ENCODE measurements around the gene EAF1.
"Not testable (repeated sequence)": the region's sequence is repeated elsewhere in the genome, so short reads cannot be mapped to it uniquely, and the experiment has no call there.

Gene EAF1

DNA sequence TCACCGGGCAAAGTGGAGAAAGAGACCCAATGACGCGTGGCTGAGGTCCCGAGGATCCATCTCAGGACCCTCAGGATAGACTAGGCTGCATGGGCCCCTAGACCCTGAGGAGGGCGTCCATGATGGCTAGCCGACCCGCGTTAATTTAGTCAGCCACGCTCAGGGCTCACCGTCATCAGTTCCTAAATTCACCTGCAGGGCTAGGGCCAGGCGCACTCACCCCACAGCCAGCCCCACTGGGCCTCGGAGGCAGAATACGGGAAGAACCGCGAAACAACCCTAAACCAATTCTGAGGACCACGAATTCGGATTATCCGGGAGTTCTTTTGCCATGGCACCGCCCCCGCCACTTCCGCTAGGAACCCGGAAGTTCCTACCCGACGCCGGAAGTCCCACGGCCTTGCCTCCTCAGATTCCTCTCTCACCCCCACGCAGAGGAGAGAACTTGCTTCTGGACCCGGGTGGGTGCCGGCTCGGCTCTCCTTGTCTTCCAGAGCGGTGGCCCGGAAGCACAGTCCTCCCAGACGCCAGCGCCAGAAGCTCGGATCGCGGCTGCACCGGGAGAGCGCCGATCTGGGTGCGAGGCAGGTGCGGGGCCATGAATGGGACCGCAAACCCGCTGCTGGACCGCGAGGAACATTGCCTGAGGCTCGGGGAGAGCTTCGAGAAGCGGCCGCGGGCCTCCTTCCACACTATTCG, at the start of gene EAF1, which contains the start of gene METTL6:
Gene EAF1 (plus strand): TSS at position 417 of the 699 bp plus-strand sequence. CDS start 182 bp downstream, at position 599.
Gene METTL6 (minus strand): TSS at position 363 of the 699 bp plus-strand sequence. CDS start 1,033 bp downstream, outside the sequence.
- peak; percentile 79 to 80 for DNase-seq

DNA sequence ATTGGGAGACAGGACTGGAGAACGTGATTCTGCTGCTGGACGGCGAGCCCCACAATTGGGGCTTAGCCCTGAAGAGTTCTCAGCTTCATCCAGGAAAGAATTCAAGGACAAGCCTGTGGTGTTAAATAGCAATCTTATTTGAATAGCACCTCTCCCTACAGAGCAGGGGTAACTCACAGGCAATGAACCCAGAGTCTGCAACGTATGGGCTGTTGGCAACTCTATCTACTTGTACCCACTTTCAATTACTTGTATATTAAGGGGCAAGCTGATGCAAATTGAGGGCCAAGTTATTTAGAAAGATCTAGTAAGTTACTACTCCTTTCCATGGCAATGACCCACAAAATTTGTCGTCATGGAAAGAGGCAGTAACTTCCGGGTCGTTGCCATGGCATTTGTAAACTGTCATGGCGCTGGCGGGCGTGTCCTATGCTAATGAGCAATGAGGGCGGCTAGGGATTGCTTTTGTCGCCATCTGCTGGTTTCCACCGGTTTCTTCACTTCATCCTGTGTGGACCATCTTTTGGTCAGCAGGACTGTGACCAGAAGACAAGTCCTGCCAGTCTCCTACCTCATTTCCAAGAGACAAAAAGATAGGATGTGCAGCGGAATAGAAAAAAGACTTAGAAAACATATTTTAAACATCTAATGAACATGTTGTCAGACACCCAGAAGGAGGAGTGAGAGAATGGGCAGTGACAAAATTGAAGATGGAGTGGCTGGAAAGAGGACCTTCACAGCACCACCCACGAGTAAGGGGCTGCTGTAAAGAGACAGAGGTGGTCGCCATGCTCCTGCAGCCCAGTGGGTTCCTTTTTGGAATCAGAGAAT, 49.2 kb upstream of the EAF1 start:
- peak; percentile 93 to 95 for DNase-seq

DNA sequence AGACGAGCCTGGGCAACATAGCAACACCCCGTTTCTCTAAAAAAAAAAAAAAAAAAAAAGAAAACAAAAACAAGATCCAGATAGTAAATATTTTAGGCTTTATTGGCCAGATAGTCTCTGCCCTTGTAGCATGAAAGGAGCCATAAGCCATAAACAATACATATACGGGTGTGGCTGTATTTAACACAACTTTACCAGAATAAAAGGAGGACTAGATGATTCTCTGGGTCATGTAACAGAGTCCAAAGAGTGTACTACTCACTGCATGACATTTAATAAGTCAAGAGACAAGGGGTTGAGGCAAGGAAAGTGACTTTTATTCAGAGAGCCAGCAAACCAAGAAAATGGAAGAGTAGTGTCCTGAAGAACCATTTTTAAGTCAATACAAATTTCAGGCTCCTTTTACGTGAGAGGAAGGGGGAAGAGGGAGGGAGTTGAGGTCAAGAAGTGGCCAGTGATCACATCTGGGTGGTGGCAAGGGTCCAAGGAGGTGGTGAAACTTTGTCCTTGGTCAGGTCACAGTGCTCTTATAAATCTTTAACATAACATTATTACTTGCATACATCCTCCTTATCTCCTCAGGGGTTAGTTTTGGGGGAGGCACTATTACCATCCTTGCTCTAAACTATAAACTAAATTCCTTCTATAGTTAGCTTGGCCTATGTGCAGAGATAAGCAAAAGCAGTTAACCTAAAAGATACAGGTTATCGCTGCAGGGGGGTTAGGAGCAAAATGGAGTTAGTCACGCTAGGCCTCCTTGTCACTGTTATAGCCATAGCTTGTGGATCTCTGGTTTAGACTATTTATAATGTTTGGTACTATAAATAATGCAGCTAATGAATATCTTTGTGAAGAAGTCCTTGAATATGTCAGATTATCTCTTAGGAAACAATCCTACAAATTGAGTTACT, 46.2 kb upstream of the EAF1 start:
- no peak for DNase-seq

DNA sequence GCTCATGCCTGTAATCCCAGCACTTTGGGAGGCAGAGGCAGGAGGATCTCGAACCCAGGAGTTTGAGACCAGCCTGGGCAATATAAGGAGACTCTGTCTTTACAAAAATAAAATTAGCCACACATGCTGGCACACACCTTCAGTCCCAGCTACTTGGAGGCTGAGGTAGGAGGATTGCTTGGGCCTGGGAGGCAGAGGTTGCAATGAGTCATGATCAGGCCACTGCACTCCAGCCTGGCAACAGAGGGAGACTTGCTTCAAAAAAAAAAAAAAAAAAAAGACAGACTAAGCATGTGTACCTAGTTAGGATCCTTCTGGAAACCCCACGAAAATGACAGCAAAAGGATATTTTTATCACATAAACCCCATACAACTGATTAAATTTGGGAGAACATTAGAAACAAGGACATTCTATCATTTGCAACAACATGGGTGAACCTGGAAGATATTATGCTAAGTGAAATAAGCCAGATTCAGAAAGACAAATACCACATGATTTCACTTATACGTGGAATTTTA, 44.9 kb upstream of the EAF1 start:
- DNase-seq = no peak

DNA sequence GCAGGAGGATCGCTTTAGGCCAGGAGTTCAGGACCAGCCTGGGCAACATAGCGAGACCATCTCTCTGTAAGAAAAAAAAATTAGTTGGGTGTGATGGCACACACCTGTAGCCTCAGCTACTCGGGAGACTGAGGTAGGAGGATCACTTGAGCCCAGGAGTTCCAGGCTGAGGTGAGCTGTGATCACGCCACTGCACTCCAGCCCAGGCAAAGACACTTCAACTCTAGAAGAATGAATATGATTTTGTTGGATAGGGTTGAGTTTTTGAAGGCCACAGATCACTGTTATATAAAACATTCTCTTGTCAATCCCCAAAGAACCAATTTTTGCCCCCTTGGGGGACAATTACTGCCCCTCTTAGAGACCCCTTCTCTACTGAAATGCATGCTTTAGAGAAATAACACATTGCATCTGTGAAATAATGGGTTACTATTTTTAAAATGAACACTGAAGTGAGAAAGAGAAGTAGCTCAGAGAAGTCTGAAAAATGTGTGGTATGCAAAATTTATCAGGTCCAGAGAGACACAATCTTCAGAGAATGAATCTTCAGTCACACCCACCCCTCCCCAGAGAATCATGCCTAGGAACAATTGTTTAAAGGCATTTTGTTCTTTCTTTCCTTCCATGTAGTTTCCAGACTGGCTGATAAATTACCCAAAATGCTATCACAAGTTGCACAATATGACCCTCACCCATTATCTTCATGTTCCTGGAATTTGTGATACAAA, 42.7 kb upstream of the EAF1 start:
- DNase-seq = no peak

DNA sequence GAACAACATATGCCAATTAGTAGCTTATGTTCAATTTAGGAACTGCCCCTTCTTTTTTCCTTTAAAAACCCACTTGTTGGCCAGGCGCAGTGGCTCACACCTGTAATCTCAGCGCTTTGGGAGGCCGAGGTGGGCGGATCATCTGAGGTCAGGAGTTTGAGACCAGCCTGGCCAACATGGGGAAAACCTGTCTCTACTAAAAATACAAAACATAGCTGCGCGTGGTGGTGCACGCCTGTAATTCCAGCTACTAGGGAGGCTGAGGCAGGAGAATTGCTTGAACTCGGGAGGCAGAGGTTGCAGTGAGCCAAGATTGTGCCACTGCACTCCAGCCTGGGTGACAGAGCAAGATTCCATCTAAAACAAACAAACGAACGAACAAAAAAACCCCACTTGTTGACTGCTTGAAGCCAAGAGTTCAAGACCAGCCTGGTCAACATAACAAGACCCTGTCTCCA, 42.1 kb upstream of the EAF1 start:
- not testable (repeated sequence) for DNase-seq

DNA sequence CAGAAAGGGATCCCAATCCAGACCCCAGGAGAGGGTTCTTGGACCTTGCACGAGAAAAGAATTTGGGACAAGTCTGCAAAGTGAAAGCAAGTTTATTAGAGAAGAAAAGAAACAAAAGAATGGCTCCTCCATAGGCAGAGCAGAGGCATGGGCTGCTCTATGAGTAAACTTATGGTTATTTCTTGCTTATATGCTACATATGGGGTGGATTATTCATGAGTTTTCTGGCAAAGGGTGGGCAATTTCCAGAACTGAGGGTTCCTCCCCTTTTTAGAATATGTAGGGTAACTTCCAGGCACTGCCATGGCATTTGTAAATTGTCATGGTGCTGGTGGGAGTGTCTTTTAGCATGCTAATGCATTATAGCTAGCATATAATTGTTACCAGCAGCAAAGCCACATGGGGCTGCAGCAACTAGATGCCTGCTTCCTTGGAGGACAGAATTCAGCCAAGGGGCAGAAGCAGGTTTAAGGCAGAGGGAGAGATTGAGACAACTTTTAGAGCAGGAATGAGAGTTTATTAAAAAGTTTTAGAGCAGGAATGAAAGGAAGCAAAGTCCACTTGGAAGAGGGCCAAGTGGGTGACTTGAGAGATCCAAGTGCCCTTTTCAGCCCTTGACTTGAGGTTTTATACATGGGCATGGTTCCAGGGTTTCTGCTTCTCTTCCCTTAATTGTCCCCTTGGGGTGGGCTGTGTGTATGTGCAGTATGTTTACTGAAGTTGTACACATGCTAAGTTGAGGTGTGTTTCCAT, 41.3 kb upstream of the EAF1 start:
- no peak for DNase-seq

DNA sequence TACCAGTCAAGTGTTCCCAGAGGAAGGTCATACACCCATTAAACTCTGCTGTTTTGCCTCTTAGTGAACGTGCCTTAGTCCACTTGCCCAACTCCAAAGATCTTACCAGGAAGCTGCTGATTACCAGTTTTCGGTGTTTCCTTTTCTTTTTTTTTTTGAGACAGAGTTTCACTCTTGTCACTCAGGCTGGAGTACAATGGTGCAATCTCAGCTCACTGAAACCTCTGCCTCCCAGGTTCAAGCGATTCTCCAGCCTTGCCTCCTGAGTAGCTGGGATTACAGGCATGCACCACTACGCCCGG, 40.8 kb upstream of the EAF1 start:
- not testable (repeated sequence) for DNase-seq

DNA sequence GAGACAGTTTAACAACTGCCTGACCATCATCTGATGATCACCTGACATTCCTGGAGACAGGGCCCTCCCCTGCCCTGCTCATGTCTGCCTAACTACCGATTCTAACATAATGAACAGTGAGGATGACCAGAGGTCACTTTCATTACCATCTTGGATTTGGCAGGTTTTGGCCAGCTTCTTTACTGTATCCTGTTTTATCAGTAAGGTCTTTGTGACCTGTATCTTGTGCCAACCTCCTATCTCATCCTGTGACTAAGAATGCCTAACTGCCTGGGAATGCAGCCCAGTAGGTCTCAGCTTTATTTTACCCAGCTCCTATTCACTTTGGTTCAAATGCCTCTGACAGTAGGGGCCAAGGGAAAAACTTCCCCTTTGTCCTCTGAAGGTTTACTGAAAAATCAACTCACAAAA, 40.2 kb upstream of the EAF1 start:
- DNase-seq = no peak

DNA sequence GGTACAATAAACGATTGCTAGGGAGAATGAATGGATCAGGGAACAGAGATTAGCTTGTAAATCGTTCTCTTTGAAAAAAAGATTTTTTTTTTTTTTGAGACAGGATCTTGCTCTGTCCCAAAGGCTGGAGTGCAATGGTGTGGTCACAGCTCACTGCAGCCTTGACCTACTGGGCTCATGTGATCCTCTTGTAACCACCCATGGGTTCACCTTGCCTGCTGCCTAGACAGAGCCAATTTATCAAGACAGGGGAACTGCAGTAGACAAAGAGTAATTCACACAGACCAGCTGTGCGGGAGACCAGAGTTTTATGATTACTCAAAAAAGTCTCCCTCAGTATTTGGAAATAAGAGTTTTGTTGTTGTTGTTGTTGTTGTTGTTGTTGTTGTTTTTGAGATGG, 39.7 kb upstream of the EAF1 start:
- DNase-seq = no peak

DNA sequence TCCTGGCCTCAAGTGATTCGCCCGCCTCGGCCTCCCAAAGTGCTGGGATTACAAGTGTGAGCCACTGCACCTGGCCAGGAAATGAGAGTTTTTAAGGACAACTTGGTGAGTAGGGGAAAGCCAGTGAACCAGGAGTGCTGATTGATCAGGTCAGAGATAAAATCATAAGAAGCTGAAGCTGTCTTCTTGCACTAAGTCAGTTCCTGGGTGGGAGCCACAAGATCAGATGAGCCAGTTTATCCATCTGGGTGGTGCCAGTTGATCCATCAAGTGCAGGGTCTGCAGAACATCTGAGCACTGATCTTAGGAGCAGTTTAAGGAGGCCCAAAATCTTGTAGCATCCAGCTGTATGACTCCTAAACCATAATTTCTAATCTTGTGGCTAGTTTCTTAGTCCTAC, 39.1 kb upstream of the EAF1 start:
- not testable (repeated sequence) for DNase-seq

DNA sequence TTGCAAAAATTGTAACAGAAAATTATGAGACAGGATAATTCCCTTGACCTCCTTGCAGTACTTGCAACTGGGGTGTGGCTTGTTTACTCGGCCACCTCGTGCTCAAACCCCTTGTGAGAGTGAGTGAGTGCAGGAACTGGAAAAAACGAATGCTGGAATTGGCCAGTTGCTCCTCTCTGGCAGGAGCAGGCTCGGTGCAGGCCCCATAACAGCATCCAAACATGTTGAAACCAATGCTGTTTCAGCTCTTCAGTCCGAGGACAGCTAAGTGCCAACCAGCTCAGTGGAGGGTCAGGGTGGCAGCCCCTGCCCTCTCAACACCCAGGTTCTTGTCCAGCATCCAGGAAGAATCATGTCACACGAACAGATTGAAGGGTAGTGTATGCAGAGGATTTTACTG, 36.9 kb upstream of the EAF1 start:
- DNase-seq = no peak

DNA sequence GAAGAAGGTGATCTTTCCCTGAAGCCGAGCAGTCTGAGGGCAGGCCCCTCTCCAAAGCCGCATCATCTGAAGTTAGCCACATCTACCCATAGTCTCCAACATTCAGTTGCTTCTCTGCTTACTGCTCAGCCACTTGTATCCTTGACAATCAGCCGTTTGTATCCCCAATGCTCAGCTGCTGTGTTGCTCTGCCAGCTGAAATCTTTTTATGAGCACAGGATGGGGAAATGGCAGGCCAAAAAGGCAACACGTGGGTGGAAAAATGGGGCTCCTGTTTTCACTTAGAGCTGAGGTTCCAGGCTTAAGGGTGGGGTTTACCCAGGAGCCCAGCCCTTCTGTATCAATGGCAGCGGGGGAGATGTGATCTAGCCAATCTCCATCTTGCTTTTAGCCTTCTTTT, 36.4 kb upstream of the EAF1 start:
- DNase-seq = no peak

DNA sequence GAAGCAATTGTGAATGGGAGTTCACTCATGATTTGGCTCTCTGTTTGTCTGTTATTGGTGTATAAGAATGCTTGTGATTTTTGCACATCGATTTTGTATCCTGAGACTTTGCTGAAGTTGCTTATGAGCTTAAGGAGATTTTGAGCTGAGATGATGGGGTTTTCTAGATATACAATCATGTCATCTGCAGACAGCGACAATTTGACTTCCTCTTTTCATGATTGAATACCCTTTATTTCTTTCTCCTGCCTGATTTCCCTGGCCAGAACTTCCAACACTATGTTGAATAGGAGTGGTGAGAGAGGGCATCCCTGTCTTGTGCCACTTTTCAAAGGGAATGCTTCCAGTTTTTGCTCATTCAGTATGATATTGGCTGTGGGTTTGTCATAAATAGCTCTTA, 34.1 kb upstream of the EAF1 start:
- DNase-seq = not testable (repeated sequence)

DNA sequence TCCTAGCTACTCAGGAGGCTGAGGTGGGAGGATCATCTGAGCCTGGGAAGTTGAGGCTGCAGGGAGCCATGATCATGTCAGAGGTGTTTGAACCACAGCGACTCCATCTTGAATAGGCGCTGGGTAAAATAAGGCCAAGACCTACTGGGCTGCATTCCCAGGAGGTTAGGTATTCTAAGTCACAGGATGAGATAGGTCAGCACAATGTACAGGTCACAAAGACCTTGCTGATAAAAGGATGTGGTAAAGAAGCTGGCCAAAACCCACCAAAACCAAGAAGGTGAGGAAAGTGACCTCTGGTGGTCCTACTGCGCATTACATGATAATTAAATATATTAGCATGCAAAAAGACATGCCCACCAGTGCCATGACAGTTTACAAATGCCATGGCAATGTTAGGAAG, 28.7 kb upstream of the EAF1 start:
- not testable (repeated sequence) for DNase-seq

DNA sequence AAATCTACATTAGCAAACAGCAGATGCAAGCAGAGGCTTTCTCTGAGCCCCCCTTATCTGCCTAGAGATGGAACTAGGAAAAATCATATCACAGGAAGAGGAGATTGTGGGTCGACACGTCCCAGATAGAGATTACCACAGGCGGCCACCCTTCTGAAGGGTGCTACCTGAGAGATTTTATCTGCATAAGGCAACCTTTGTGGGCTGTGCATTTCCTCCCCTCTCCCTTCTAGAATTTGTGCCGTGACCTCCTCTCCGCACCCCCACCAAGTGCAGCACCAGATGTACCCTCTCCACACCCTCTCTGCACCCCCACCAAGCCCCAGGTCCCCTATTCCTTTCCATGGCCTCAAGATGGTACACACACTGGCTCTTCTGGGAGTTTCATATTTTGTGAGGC, 27.4 kb upstream of the EAF1 start:
- DNase-seq = no peak

DNA sequence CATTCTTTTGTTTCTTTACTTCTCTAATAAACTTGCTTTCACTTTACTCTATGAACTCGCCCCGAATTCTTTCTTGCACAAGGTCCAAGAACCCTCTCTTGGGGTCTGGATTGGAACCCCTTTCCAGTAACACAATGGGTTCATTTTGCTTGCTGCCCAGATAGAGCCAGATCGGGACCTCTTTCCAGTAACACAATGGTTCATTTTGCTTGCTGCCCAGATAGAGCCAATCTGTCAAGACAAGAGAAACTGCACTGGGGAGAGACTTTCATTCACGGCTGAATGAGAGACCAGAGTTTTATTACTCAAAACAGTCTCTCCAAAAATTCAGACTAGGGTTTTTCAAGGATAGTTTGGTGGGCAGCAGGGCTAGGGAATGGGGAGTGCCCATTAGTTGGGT, 25.5 kb upstream of the EAF1 start:
- no peak for DNase-seq

DNA sequence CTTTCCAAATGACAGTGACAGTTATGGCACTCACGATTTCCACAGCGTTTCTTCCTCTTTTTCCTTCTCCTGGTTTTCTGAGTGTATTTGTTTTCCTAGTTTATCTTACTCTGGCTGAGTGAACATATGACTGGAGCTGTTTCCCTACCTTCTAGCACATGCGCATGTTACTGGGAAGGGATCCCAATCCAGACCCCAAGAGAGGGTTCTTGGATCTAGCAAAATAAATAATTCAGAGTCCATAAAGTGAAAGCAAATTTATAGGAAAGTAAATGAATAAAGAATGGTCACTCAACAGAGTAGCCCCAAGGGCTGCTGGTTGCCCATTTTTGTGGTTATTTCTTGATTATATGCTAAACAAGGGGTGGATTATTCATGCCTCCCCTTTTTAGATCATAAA, 23.9 kb upstream of the EAF1 start:
- no peak for DNase-seq

DNA sequence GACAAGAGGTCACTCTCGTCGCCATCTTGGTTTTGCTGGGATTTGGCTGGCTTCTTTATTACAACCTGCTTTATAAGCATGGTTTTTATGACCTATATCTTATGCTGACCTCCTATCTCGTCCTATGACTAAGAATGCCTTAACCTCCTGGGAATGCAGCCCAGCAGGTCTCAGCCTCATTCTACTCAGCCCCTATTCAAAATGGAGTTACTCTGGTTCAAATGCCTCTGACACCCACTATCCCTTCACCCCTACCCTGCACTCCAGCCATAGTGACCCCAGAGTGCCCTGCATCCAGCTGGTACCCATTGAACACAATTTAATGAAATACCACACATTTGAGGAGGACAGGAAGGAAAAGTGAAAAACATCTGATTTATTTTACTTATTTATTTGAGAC, 23.4 kb upstream of the EAF1 start:
- no peak for DNase-seq

DNA sequence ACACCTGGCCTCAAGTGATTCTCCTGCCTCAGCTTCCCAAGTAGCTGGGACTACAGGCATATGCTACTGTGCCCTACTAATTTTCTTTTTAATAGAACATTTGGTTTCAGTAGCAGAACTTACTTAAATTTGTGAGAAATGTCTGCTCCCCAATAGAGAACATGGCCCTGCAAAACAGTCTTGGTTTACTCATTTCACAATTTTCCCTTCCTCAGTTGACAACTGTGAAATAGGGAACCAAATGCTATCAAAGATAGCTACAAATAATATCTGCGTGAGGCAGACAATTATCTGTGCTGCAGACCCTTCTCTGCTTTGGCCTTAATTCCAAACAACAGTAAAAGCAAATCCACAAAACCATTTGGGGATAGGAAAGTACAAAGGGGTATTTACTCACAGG, 22.6 kb upstream of the EAF1 start:
- DNase-seq = no peak

DNA sequence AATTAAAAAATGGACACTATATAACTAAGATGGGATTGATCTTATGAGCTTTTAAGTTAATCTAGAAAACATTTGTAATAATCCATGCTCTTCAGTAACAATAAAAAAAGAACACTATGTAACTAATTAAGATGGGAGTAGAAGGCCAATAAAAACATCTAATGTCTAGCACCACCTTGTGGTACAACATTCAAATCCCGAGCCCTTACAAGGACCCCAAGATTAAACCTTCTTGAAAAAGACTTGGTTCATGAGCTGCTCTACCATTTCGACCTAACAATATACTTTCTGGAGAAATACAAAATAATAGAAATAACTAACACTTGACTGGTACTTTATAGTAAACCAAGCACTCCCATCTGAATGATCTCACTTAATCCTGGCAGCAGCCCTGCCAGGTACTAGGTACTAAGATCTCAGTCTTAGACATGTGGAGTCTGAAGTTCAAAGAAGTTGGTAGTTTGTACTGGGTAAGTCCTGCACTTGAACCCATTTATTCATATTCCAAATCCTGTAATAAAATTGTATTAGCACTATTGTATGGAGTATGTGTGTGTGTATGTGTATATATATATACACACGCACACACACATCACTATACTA, 21.8 kb upstream of the EAF1 start:
- no peak for DNase-seq
